ENCODE results near the gene GPR183.

- TF ChIP-seq POLR2AphosphoS5 (IDR thresholded peaks at IDR 0.05; ENCODE audit: borderline replicate concordance, low read depth, low read length) = no peak
- TF ChIP-seq EZH2 (IDR thresholded peaks at IDR 0.05) = no peak
- TF ChIP-seq FOXP2 (optimal IDR thresholded peaks at IDR 0.05; ENCODE audit: control extremely low read depth, extremely low read length, insufficient read depth) = no peak
These were observed 37.5 kb upstream of the GPR183 start for GRCh38 chr13:99344610-99345208.

Data from SK-N-MC (cell line).